Measurements from ENCODE around the gene PPP1R9A.

PPP1R9A gene

DNA sequence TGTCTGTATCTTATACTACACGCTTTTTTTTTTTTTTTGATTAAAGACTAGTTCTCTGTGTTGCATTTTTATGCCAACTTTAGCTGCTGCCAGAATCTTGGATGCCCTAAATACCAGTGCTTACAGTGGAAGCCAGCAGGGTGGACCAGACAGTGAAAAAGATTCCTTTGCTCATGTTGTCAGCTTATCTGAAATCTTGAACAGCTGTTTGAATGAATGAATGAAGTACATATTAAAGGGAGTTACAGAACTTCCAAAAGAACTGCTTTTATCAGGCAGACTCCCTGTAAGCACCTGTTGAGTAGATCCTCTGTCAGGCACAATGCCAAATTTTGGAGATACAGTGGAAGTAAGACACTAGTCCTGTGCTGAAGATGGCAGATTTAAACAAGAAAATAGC is 184.9 kb downstream of the PPP1R9A start:
- in situ Hi-C loops (cut with MboI; ENCODE audit: low sequenced_read_pairs): no loop called here

GRCh38 chr7:95095259-95095965 is 188.0 kb downstream of the PPP1R9A start:
- in situ Hi-C loops (cut with MboI; ENCODE audit: low sequenced_read_pairs): no loop called here

DNA sequence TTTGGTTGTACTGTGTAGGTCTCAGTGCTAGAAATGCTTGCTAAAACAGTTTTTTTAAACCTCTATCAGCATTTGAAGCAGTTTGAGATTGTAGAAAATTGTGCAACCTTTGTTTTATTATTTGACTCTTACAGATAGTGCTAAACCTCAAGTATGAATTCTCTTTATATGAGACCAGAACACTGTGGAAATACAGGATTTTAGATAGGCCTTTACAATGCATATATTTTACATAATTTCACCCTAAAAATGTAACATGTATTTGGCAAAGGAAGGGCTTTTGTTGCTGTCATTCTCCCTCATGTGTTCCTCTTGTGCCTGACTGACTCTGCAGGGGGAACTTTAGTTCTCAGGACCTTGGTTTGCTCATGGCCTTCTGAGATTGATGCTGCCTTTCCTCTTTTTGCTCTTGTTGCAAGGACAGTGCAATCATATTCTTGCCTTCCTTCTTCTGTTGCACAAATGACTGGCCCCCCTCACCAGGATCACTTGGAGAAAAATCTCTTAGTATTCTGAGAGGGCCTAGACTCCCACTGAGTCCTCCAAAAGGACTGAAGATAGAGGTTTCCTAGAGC is 188.7 kb downstream of the PPP1R9A start:
- in situ Hi-C loops (cut with MboI; ENCODE audit: low sequenced_read_pairs): no loop called here

GRCh38 chr7:95097291-95097690 is 189.9 kb downstream of the PPP1R9A start:
- in situ Hi-C loops (cut with MboI; ENCODE audit: low sequenced_read_pairs): no loop called here

DNA sequence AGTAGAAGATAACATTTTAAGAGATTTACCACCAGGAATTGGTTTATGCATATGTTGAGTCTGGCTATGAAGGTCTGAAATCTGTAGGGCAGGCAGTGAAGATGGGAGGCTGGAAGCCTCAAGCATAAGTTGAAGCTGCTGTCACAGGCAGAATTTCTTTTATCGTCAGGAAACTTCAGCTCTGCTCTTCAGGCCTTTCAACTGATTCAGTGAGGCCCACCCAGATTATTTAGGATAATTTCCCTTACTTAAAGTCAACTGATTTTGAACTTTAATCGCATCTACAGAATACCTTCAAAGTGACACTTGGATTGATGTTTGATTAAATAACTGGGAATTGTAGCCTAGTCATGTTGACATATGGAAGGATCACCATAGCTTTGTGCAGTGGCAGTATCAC is 190.5 kb downstream of the PPP1R9A start:
- in situ Hi-C loops (cut with MboI; ENCODE audit: low sequenced_read_pairs): no loop called here

- in situ Hi-C loops (cut with MboI; ENCODE audit: low sequenced_read_pairs): no loop called here
Measured at GRCh38 chr7:95099106-95099505, 191.7 kb downstream of the PPP1R9A start.

GRCh38 chr7:95101422-95101821 is 194.0 kb downstream of the PPP1R9A start:
- in situ Hi-C loops (cut with MboI; ENCODE audit: low sequenced_read_pairs): no loop called here

GRCh38 chr7:95102662-95103061 is 195.3 kb downstream of the PPP1R9A start:
- in situ Hi-C loops (cut with MboI; ENCODE audit: low sequenced_read_pairs): no loop called here

GRCh38 chr7:95104739-95105138 is 197.3 kb downstream of the PPP1R9A start:
- in situ Hi-C loops (cut with MboI; ENCODE audit: low sequenced_read_pairs): no loop called here

- in situ Hi-C loops (cut with MboI; ENCODE audit: low sequenced_read_pairs): no loop called here
Measured at GRCh38 chr7:95105627-95106026, 198.2 kb downstream of the PPP1R9A start.

- in situ Hi-C loops (cut with MboI; ENCODE audit: low sequenced_read_pairs): no loop called here
Measured at GRCh38 chr7:95106401-95106800, 199.0 kb downstream of the PPP1R9A start.

DNA sequence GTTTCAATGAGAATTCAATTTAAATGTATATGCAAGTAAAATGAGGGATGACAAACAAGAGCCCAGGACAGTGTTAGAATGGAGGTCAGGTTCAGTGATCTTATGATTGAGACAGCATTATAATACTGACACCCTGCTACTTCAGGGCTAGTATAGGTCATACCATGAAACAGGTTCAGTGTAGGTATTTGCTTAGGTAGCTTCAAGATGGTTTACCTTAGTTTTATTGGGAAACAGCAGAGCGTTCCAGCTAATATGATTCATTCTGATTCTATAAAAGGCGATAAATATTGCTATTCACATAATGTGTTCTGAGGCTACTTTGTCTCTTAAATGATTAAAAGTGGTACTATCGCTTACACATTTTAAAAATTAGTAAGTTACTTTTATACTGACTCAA is 203.3 kb downstream of the PPP1R9A start:
- in situ Hi-C loops (cut with MboI; ENCODE audit: low sequenced_read_pairs): no loop called here

DNA sequence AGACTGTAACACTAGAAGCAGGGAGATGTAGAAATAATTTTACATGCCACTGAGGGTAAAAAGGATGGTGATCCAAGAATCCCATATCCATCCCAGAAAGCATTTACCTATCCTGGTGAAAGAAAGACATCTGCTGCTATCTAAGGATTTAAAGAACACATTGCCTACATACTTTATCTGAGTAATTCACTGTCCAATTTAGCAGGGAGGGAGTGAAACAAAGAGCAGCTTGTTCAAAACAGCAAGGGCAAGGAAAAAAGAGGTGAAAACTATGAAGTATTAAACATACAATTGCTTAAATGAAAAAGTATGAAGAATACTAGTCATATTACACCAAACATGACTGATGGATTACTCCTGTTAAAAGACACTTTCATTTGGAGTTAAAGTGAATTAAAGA is 206.2 kb downstream of the PPP1R9A start:
- in situ Hi-C loops (cut with MboI; ENCODE audit: low sequenced_read_pairs): no loop called here

- in situ Hi-C loops (cut with MboI; ENCODE audit: low sequenced_read_pairs): no loop called here
Measured at GRCh38 chr7:95126053-95126709, 218.8 kb downstream of the PPP1R9A start.

DNA sequence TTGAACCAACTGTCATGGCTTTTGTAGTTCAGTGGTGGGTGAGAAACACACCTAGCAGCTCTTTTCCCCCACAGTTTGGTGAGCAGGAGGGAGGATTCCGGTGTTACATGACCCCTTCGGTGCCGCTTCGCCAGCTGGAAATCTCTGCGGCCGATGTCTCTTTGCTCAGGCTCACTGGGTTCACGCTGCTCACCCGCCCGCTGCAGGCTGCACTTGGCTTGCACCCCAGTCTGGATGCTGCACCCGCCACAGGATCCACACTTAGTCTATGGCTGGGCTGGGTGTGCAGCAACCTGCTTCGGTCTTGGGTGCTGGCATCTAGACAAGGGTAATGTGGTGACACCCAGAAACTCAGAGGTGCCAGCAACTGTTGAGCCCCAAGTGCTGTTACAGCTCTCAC is 225.1 kb downstream of the PPP1R9A start:
- in situ Hi-C loops (cut with MboI; ENCODE audit: low sequenced_read_pairs): no loop called here

DNA sequence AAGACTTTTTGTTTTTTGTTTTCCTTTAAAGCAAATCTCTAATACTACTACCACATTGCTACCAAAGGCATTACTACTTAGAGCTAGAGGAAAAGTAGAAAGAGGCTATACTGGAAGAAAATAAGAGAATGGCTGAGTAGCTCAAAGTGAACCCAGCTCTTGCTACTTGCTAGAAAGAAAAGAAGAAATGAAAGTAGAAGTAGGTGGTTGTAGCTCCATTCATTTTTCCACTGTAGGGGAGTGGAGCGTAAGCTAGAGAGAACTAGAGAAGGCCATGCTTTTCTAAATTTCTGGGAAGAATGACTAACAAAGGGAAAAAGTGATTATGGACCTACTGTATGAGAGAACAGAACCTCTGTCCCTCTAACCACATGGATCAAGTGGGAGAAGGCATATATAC is 232.5 kb downstream of the PPP1R9A start:
- in situ Hi-C loops (cut with MboI; ENCODE audit: low sequenced_read_pairs): no loop called here

DNA sequence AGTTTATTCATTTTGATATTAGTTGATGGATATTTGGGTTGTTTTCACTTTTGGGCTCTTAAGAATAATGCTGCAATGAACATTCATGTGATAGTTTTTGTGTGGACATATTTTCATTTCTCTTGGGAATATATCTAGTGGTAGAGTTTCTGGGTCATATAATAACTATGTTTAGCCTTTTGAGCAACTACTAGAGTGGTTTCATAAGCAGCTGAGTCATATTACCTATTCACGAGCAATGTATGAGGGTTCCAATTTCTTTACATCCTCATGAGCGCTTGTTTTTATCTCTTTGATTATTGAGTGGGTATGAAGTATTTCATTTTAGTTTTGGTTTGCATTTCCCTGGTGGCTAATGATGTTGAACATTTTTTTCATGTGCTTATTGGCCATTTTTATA is 234.4 kb downstream of the PPP1R9A start:
- in situ Hi-C loops (cut with MboI; ENCODE audit: low sequenced_read_pairs): no loop called here

DNA sequence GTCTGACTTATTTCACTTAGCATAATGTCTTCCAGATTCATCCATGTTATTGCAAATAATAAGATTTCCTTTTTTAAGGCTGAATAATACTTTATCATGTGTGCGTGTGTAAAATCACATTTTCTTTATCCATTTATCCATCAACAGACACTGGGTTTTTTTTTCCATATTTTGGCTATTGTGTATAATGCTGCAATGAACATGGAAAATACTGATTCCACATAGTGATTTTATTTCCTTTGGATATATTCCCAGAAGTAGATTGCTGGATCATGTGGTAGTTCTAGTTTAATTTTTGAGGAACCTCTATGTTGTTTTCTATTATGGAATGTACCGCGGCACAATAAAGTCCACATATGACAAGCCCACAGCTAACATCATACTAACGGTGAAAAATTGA is 236.9 kb downstream of the PPP1R9A start:
- in situ Hi-C loops (cut with MboI; ENCODE audit: low sequenced_read_pairs): no loop called here

- in situ Hi-C loops (cut with MboI; ENCODE audit: low sequenced_read_pairs): no loop called here
Measured at GRCh38 chr7:95155965-95156364, 248.6 kb downstream of the PPP1R9A start.

- in situ Hi-C loops (cut with MboI; ENCODE audit: low sequenced_read_pairs): no loop called here
Measured at GRCh38 chr7:95157381-95157780, 250.0 kb downstream of the PPP1R9A start.

- in situ Hi-C loops (cut with MboI; ENCODE audit: low sequenced_read_pairs): no loop called here
Measured at GRCh38 chr7:95169678-95170077, 262.3 kb downstream of the PPP1R9A start.

DNA sequence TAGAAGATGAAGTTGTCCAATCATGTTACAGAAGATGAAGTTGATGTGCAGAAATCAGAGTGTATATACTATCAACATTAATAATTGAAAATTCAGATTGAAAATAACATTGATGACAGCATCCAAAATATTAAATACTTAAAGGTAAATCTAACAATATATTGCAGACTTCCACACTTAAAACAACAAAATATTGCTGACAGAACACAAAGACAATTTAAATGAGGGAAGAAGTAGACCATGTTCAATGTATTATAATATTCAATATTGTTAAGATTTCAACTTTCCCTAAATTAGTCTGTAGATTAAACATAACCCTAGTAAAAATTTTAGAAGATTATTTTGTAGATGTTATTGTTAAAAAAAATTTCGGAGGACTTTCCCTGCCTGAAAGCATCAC is 265.0 kb downstream of the PPP1R9A start:
- in situ Hi-C loops (cut with MboI; ENCODE audit: low sequenced_read_pairs): no loop called here

Data from HL-60/S4 treated with phorbol 12-myristate 13-acetate at 8.2 ng/mL for 4 days and 3 days (cell line).